OCI-LY3 (cell line): ENCODE measurements around the gene RSPRY1.

Experiments
- H2AFZ ChIP-seq: fragments of 200-600, 300-600 bp; shearing (Covaris generic); 2 replicates; pipeline ENCODE4 v1.6.0; 2014; ENCODE audit warnings: antibody characterized with exemption, low read depth, low read length
- H3K27ac ChIP-seq: fragments of 200-600, 300-600 bp; sonication (generic); 2 replicates; pipeline ENCODE4 v1.5.1; 2014; ENCODE audit warnings: mild to moderate bottlenecking, low read length, moderate library complexity, mixed read lengths
- H3K27me3 ChIP-seq: fragments of 200-600, 300-600 bp; sonication (generic); 2 replicates; pipeline ENCODE4 v1.6.1; 2014; ENCODE audit warnings: low read depth, low read length, mixed read lengths
- H3K36me3 ChIP-seq: fragments of 200-600, 300-600 bp; sonication (generic); replicated peaks from 2 replicates; pipeline ENCODE3; 2014; ENCODE audit warnings: low read depth, low read length, mixed read lengths
- H3K4me1 ChIP-seq: fragments of 300-600, 200-600 bp; sonication (generic); 2 replicates; pipeline ENCODE4 v1.6.1; 2014; ENCODE audit warnings: low read length, mixed read lengths
- H3K4me2 ChIP-seq: fragments of 200-600, 300-600 bp; sonication (generic); 2 replicates; pipeline ENCODE4 v1.6.1; 2014; ENCODE audit warnings: low read length, mixed read lengths
- H3K4me3 ChIP-seq: fragments of 300-600, 200-600 bp; sonication (generic); 2 replicates; pipeline ENCODE4 v1.5.1; 2014; ENCODE audit warnings: antibody characterized with exemption, mild to moderate bottlenecking, low read length, moderate library complexity
- H3K79me2 ChIP-seq: fragments of 300-600, 200-600 bp; shearing (Covaris generic); 2 replicates; pipeline ENCODE4 v1.6.1; 2014; ENCODE audit warnings: mild to moderate bottlenecking, low read length, mixed read lengths
- H3K9ac ChIP-seq: fragments of 300-600, 200-600 bp; shearing (Covaris generic); 2 replicates; pipeline ENCODE4 v1.6.0; 2014; ENCODE audit warnings: mild to moderate bottlenecking, low read length, moderate library complexity
- H3K9me3 ChIP-seq: fragments of 200-600, 300-600 bp; shearing (Covaris generic); 2 replicates; pipeline ENCODE4 v1.6.1; 2014; ENCODE audit warnings: low read length, mixed read lengths; ENCODE audit not compliant: insufficient read depth
- H4K20me1 ChIP-seq: fragments of 200-600, 300-600 bp; sonication (generic); 2 replicates; pipeline ENCODE4 v1.6.1; 2016; ENCODE audit warnings: low read length, mixed read lengths; ENCODE audit not compliant: insufficient read depth
- EZH2phosphoT487 ChIP-seq: fragments of 200-600 bp; shearing (Covaris generic); IDR thresholded peaks from 2 replicates; pipeline ENCODE4 v1.6.1; 2018; ENCODE audit warnings: antibody characterized with exemption, mixed run types, low read depth
- TF ChIP-seq, protein P1 (sequence below): fragments of 200-600, 300-600 bp; sonication (generic); IDR thresholded peaks from 2 replicates; pipeline ENCODE4 v1.5.1; 2014; ENCODE audit warnings: antibody characterized with exemption, low read length, low read depth

RSPRY1 gene

DNA sequence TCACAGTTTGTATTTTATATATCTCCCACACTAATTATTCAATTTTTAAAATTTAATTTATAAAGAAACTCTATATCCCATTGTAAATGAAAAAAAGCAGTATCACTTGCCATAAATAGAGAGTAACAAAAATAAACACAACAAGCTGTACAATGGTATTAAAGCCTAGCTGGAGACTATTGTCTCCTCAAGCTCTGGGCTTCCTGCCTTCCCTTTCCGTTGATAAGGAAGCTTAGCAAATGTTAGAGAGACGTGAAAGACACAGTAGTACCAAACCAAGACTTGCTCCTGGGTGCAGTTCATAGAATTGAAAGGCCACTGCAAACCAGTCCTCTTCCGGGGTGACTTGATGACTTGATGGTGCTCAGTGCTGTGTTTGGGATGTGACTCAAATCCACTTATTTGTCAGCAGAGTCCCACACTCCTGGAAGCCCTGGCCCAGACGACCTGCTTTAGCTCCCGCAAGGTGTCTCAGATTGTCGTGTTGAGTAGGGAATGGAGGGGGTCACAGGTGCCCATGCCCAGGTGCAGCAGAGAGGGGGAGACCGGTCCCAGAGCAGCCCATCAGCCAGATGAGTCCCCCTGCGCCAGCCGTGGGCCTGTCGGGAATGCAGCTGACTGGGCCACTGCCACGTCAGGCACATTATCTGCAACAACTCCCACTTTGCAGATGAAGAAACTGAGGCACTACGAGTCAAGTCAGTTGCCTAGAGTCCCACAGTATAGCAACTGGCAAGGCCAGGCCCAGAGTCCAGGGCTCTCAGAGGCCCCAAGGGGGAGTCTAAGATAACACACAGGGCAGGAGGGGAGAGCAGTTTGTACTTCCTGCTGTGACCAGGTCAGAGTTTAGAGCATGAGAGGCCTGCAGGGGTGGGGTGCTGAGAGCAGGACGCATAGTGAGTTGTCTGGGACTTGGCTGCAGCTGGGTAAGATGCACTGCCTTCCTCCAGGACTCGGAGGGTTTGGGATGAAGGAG lies 40.8 kb upstream of the RSPRY1 start:
- Histone ChIP-seq H3K27me3 (no peaks in the 10 kb centered on the region), H2AFZ (no peak overlapping the region), H3K4me1 (no peaks in the 10 kb centered on the region), H3K9me3 (no peaks in the 10 kb centered on the region), H3K4me2 (no peak overlapping the region), H3K4me3 (no peak overlapping the region), H3K9ac (no peak overlapping the region), H3K36me3 (no peaks in the 10 kb centered on the region), H3K79me2 (no peaks in the 10 kb centered on the region), H3K27ac (no peak overlapping the region), H4K20me1 (no peaks in the 10 kb centered on the region)
- TF ChIP-seq, protein P1, sequence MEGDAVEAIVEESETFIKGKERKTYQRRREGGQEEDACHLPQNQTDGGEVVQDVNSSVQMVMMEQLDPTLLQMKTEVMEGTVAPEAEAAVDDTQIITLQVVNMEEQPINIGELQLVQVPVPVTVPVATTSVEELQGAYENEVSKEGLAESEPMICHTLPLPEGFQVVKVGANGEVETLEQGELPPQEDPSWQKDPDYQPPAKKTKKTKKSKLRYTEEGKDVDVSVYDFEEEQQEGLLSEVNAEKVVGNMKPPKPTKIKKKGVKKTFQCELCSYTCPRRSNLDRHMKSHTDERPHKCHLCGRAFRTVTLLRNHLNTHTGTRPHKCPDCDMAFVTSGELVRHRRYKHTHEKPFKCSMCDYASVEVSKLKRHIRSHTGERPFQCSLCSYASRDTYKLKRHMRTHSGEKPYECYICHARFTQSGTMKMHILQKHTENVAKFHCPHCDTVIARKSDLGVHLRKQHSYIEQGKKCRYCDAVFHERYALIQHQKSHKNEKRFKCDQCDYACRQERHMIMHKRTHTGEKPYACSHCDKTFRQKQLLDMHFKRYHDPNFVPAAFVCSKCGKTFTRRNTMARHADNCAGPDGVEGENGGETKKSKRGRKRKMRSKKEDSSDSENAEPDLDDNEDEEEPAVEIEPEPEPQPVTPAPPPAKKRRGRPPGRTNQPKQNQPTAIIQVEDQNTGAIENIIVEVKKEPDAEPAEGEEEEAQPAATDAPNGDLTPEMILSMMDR, result no peak

DNA sequence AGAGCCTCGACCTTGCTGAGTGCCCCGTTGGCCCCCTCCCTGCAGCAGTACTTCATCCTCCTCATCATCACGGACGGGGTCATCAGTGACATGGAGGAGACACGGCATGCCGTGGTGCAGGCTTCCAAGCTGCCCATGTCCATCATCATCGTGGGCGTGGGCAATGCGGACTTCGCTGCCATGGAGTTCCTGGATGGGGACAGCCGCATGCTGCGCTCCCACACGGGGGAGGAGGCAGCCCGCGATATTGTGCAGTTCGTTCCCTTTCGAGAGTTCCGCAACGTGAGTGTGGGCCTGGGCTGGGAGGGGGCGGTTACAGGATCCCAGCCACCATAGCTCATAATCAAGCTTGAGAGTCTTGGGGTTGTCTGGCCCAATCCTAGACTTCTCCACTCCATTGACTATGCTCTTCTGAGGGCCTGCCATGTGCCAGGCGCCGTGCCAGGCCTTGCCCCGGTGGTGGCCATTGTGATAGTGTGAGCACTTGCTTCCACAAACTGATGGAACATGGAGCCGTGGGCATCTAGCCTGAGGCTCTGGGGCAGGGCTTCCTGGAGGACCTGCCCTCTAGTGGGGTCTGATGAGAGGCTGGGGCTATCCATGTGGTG lies 40.0 kb upstream of the RSPRY1 start:
- Histone ChIP-seq H3K4me1 (no peaks in the 10 kb centered on the region), H3K36me3 (no peaks in the 10 kb centered on the region), H3K27ac (no peak overlapping the region), H2AFZ (no peak overlapping the region), H3K9ac (no peak overlapping the region), H4K20me1 (no peaks in the 10 kb centered on the region), H3K9me3 (no peaks in the 10 kb centered on the region), H3K27me3 (no peaks in the 10 kb centered on the region), H3K4me3 (no peak overlapping the region), H3K79me2 (no peaks in the 10 kb centered on the region), H3K4me2 (no peak overlapping the region)
- TF ChIP-seq, protein P1, result no peak
- no peak for TF ChIP-seq EZH2phosphoT487

DNA sequence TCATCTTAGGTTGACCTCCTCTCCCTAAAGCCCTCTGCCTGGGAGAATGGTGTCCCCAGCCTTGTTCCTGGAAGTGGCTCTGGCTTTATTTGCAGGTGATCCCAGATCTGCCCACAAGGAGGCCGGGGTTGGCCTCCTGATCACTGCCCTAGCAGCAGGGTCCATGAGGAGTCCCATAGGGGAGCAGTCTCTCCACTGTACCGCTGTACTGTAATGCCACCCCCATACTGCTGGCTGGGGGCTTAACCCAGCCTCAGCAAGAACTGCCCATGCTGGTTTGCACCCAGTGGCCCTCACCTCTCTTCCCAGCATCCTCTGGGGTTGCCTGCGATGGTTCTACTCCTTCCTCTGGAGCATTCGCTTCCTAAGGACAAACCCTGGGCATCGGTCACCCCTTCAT lies 39.4 kb upstream of the RSPRY1 start:
- no peaks in the 10 kb centered on the region for H3K9me3 ChIP-seq
- no peaks in the 10 kb centered on the region for H3K79me2 ChIP-seq
- no peak overlapping the region for H3K4me2 ChIP-seq
- H3K27ac ChIP-seq, result no peak overlapping the region
- TF ChIP-seq, protein P1, result no peak
- TF ChIP-seq EZH2phosphoT487, result no peak
- H3K4me3 ChIP-seq, result no peak overlapping the region
- H3K36me3 ChIP-seq, result peaks cover under 1% of the 10 kb centered on the region
- no peak overlapping the region for H3K9ac ChIP-seq
- H3K27me3 ChIP-seq, result no peaks in the 10 kb centered on the region
- no peak overlapping the region for H2AFZ ChIP-seq
- no peaks in the 10 kb centered on the region for H4K20me1 ChIP-seq
- H3K4me1 ChIP-seq, result no peaks in the 10 kb centered on the region

DNA sequence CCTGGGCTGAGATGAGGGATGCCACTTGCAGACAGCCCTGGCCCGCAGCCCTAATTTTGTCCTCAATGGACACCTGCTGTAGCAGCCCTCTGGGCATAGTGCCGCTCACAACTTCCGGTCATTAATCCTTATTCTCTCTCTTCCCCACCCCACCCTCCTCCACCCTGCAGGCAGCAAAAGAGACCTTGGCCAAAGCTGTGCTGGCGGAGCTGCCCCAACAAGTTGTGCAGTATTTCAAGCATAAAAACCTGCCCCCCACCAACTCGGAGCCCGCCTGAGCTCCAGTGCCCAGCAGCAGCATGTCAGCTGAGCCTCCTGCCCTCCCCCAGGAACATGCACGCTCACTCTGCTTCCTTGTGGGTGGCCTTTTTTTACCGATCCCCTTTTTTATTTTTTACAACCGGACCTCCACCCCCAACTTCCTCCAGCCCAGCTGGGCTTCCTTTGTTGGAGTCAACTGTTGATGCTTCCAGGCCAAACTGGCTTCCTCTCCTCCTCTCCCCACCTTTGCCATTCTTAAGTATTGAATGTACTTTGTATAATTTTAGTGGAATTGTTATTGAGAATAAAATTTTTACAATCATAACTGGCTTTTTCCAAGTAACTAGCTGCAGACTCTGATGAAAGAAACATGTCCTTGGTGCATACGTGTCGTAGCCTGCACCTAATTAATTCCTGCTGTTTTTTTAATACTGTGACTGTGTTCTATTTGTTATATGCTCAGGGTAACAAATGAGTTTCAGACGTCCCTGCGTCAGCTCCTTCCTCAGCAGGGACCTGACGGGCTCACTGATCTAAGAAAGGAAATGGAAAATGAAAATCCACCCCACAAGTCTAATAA lies 38.5 kb upstream of the RSPRY1 start:
- TF ChIP-seq EZH2phosphoT487, result no peak
- H3K9ac ChIP-seq, result no peak overlapping the region
- no peak overlapping the region for H3K27ac ChIP-seq

More for the DNA sequence above, 38.5 kb upstream of the RSPRY1 start:
- Histone ChIP-seq H3K36me3 (peaks cover 10% of the 10 kb centered on the region), H3K4me2 (no peak overlapping the region), H3K4me3 (no peak overlapping the region), H3K4me1 (no peaks in the 10 kb centered on the region), H2AFZ (no peak overlapping the region), H4K20me1 (no peaks in the 10 kb centered on the region), H3K27me3 (no peaks in the 10 kb centered on the region), H3K9me3 (no peaks in the 10 kb centered on the region), H3K79me2 (no peaks in the 10 kb centered on the region)
